NCI-H82 treated with DMSO at 0.1 percent for 48 hours (cell line): Measurements from ENCODE around the gene TP53TG3C.
"Not testable (repeated sequence)": the region's sequence is repeated elsewhere in the genome, so short reads cannot be mapped to it uniquely, and the experiment has no call there.

ENCODE experiments used
- DNase-seq: peaks from one replicate; lab custom pipeline; 2025; ENCODE audit not compliant: unreplicated experiment; lab: John Stamatoyannopoulos, UW

Gene TP53TG3C, protein sequence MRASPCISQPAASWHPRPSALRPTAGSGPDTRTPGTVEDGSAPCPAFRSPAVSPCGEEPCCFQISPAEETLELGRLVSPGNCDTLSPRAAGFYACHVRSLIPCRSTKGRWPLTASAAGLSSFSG

DNA sequence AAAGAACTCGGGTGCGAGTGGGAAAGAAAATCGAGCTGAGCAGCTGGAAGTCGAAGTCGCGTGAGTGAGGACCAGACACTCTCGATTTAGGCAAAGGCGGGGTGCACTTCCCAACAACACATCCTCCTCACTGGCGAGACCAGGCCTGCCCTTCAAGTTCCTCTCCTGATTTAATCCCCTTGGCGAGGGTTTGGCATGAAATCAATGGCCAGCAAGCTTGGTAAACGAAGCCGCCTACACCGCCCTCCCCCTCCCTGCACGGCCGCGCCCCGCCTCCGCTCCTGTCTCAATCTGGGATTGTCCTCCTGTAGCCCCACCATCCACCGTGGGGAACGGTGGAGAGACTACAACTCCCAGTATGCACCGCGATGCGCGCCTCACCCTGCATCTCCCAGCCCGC, at the start of gene TP53TG3C:
TP53TG3C (plus strand) TSS at position 301 of the 400 bp plus-strand sequence; CDS start at position 369, 68 bp downstream.
- not testable (repeated sequence) for DNase-seq
